ENCODE results near the gene PTPRD. TPM values are rescaled to one million over a fixed set of nuclear protein-coding genes. Genes with fewer than 3 reads are reported as not detected.

The PTPRD gene
- total and polyA plus RNA-seq, 2 experiments from 2014 or later = 11.5 to 58.0 TPM

DNA sequence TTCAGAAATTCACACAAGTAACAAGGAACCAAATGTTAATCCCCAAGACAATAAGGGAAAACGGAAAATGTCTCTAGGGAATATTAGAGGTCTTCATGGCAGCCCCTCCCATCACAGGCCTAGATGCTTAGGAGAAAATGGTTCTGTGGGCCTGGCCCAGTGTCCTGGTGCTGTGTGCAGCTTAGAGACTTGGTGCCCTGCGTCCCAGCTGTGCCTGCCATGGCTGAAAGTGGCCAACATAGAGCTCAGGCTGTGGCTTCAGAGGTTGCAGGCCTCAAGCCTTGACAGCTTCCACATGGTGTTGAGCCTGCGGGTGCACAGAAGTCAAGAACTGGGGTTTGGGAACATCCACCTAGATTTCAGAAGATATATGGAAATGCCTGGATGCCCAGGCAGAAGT is 942.3 kb downstream of the PTPRD start:
- H3K9me3 Mint-ChIP-seq = no peaks in the 10 kb centered on the region; the same call in 2 of the 3 replicates
- Histone ChIP-seq H3K9me2 (ENCODE audit: insufficient read depth) (no peaks in the 10 kb centered on the region; the same call in 1 of the 2 replicates), H3K4me3 (no peak overlapping the region), H3K79me2 (replicated peaks; ENCODE audit: insufficient read depth) (no peaks in the 10 kb centered on the region), H3K36me3 (ENCODE audit: insufficient read depth) (no peaks in the 10 kb centered on the region), H3K27me3 (ENCODE audit: insufficient read depth) (no peaks in the 10 kb centered on the region), H4K20me1 (replicated peaks; ENCODE audit: insufficient read depth) (no peaks in the 10 kb centered on the region), H3K27ac (ENCODE audit: low read depth) (no peak overlapping the region), H3F3A (replicated peaks; ENCODE audit: low read depth) (no peaks in the 10 kb centered on the region), H3K4me1 (ENCODE audit: insufficient read depth) (no peaks in the 10 kb centered on the region), H2AFZ (no peak overlapping the region), H3K4me2 (no peak overlapping the region)
- H3K27me3 Mint-ChIP-seq (ENCODE audit: insufficient read depth, low read depth, poor library complexity) = no peaks in the 10 kb centered on the region
- TF ChIP-seq STAT1 (IDR thresholded peaks at IDR 0.05; ENCODE audit: unreplicated experiment) (no peak), EZH2phosphoT487 (IDR thresholded peaks at IDR 0.05; ENCODE audit: unreplicated experiment) (no peak), CREB1 (CRISPR knock-in tag; IDR thresholded peaks at IDR 0.05; ENCODE audit: low read depth) (no peak), ETS1 (IDR thresholded peaks at IDR 0.05) (no peak), EZH2 (IDR thresholded peaks at IDR 0.05; ENCODE audit: low read depth, unreplicated experiment) (no peak), REST (IDR thresholded peaks at IDR 0.05; ENCODE audit: unreplicated experiment) (no peak), JUNB (IDR thresholded peaks at IDR 0.05; ENCODE audit: unreplicated experiment) (no peak), NANOG (IDR thresholded peaks at IDR 0.05; ENCODE audit: borderline replicate concordance) (no peak), ZNF114 (CRISPR knock-in tag; IDR thresholded peaks at IDR 0.05) (no peak), ZNF331 (CRISPR knock-in tag; IDR thresholded peaks at IDR 0.05; ENCODE audit: low read depth) (no peak), POLR2AphosphoS5 (IDR thresholded peaks at IDR 0.05; ENCODE audit: low read depth) (no peak)
- TF ChIP-seq, protein P1, sequence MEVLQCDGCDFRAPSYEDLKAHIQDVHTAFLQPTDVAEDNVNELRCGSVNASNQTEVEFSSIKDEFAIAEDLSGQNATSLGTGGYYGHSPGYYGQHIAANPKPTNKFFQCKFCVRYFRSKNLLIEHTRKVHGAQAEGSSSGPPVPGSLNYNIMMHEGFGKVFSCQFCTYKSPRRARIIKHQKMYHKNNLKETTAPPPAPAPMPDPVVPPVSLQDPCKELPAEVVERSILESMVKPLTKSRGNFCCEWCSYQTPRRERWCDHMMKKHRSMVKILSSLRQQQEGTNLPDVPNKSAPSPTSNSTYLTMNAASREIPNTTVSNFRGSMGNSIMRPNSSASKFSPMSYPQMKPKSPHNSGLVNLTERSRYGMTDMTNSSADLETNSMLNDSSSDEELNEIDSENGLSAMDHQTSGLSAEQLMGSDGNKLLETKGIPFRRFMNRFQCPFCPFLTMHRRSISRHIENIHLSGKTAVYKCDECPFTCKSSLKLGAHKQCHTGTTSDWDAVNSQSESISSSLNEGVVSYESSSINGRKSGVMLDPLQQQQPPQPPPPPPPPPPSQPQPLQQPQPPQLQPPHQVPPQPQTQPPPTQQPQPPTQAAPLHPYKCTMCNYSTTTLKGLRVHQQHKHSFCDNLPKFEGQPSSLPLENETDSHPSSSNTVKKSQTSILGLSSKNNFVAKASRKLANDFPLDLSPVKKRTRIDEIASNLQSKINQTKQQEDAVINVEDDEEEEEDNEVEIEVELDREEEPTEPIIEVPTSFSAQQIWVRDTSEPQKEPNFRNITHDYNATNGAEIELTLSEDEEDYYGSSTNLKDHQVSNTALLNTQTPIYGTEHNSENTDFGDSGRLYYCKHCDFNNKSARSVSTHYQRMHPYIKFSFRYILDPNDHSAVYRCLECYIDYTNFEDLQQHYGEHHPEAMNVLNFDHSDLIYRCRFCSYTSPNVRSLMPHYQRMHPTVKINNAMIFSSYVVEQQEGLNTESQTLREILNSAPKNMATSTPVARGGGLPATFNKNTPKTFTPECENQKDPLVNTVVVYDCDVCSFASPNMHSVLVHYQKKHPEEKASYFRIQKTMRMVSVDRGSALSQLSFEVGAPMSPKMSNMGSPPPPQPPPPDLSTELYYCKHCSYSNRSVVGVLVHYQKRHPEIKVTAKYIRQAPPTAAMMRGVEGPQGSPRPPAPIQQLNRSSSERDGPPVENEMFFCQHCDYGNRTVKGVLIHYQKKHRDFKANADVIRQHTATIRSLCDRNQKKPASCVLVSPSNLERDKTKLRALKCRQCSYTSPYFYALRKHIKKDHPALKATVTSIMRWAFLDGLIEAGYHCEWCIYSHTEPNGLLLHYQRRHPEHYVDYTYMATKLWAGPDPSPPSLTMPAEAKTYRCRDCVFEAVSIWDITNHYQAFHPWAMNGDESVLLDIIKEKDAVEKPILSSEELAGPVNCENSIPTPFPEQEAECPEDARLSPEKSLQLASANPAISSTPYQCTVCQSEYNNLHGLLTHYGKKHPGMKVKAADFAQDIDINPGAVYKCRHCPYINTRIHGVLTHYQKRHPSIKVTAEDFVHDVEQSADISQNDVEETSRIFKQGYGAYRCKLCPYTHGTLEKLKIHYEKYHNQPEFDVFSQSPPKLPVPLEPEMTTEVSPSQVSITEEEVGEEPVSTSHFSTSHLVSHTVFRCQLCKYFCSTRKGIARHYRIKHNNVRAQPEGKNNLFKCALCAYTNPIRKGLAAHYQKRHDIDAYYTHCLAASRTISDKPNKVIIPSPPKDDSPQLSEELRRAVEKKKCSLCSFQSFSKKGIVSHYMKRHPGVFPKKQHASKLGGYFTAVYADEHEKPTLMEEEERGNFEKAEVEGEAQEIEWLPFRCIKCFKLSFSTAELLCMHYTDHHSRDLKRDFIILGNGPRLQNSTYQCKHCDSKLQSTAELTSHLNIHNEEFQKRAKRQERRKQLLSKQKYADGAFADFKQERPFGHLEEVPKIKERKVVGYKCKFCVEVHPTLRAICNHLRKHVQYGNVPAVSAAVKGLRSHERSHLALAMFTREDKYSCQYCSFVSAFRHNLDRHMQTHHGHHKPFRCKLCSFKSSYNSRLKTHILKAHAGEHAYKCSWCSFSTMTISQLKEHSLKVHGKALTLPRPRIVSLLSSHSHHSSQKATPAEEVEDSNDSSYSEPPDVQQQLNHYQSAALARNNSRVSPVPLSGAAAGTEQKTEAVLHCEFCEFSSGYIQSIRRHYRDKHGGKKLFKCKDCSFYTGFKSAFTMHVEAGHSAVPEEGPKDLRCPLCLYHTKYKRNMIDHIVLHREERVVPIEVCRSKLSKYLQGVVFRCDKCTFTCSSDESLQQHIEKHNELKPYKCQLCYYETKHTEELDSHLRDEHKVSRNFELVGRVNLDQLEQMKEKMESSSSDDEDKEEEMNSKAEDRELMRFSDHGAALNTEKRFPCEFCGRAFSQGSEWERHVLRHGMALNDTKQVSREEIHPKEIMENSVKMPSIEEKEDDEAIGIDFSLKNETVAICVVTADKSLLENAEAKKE (CRISPR knock-in tag; IDR thresholded peaks at IDR 0.05) = no peak
- TF ChIP-seq, protein P2, sequence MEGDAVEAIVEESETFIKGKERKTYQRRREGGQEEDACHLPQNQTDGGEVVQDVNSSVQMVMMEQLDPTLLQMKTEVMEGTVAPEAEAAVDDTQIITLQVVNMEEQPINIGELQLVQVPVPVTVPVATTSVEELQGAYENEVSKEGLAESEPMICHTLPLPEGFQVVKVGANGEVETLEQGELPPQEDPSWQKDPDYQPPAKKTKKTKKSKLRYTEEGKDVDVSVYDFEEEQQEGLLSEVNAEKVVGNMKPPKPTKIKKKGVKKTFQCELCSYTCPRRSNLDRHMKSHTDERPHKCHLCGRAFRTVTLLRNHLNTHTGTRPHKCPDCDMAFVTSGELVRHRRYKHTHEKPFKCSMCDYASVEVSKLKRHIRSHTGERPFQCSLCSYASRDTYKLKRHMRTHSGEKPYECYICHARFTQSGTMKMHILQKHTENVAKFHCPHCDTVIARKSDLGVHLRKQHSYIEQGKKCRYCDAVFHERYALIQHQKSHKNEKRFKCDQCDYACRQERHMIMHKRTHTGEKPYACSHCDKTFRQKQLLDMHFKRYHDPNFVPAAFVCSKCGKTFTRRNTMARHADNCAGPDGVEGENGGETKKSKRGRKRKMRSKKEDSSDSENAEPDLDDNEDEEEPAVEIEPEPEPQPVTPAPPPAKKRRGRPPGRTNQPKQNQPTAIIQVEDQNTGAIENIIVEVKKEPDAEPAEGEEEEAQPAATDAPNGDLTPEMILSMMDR (conservative IDR thresholded peaks at IDR 0.05; ENCODE audit: low read depth in 2 of 2) = no peak
- no peaks in the 10 kb centered on the region for H3K36me3 Mint-ChIP-seq (ENCODE audit: low read depth)
- no peak overlapping the region for H3K4me3 Mint-ChIP-seq
- no peak for ATAC-seq
- H3K27ac Mint-ChIP-seq = no peak overlapping the region
- no peak for DNase-seq (ENCODE audit: low spot score)
- no peaks in the 10 kb centered on the region for H3K4me1 Mint-ChIP-seq
